Panc1 (cell line): ENCODE results near the gene LUC7L. TPM values are rescaled to one million over a fixed set of nuclear protein-coding genes. Genes with fewer than 3 reads are reported as not detected.

Experiments used
- ATAC-seq: fragments of 200-7000 bp; cut with Tn5 transposase; 2 replicates; pipeline ENCODE4 v1.9.1; 2020; ENCODE audit warnings: mild to moderate bottlenecking, moderate library complexity
- BruUV-seq: library from RNA; stranded (reverse); fragments of 400-500 nt; replicated peaks from 2 replicates; lab custom pipeline; 2021; lab: Mats Ljungman, UMichigan
- CTCF ChIA-PET: fragments of 300-600 bp; sonication (Branson Sonifier 250); formaldehyde crosslinking; loops from one replicate; lab custom pipeline; 2022; ENCODE audit warnings: antibody characterized with exemption; lab: Charles Lee
- POLR2A ChIA-PET: fragments of 300-600 bp; sonication (Branson Sonifier 250); formaldehyde crosslinking; loops from one replicate; lab custom pipeline; 2022; ENCODE audit warnings: antibody characterized with exemption; lab: Charles Lee
- DNase-seq: peaks from one replicate; pipeline ENCODE4 v3.0.0-alpha.2; 2010; ENCODE audit warnings: low read depth, low spot score
- H3K27ac ChIP-seq: 2 replicates; pipeline ENCODE4 v1.5.1; 2011; ENCODE audit warnings: mild to moderate bottlenecking, low read length, inconsistent platforms
- H3K27me3 ChIP-seq: fragments of 200-500 bp; sonication (Bioruptor generic); 2 replicates; pipeline ENCODE4 v1.6.0; 2014; ENCODE audit warnings: low read length, inconsistent platforms; ENCODE audit not compliant: control insufficient read depth, insufficient read depth
- H3K36me3 ChIP-seq: fragments of 200-500 bp; sonication (Bioruptor generic); 2 replicates; pipeline ENCODE4 v1.5.1; 2014; ENCODE audit warnings: inconsistent platforms, mild to moderate bottlenecking, low read length, moderate library complexity; ENCODE audit not compliant: control insufficient read depth, insufficient read depth
- H3K4me1 ChIP-seq: 2 replicates; pipeline ENCODE4 v1.5.1; 2011; ENCODE audit warnings: inconsistent platforms, mild to moderate bottlenecking, low read length, moderate library complexity; ENCODE audit not compliant: control insufficient read depth, insufficient read depth
- H3K4me3 ChIP-seq, 2 experiments: 2 replicates each; pipeline ENCODE4 v1.5.1; 2011 to 2012; ENCODE audit warnings: low read depth in 2 of 2, low read length in 2 of 2, mild to moderate bottlenecking in 2 of 2, inconsistent platforms in 1 of 2, moderate library complexity in 1 of 2
- H3K9me3 ChIP-seq: fragments of 200-500 bp; sonication (Bioruptor generic); 2 replicates; pipeline ENCODE4 v1.5.1; 2014; ENCODE audit warnings: low read depth, mild to moderate bottlenecking, inconsistent platforms, low read length, moderate library complexity; ENCODE audit not compliant: control insufficient read depth, insufficient read depth
- POLR2AphosphoS5 ChIP-seq: IDR thresholded peaks from 2 replicates; pipeline ENCODE4 v1.6.1; 2012; ENCODE audit warnings: mild to moderate bottlenecking, low read depth, low read length, moderate library complexity
- SIN3A ChIP-seq: IDR thresholded peaks from 2 replicates; pipeline ENCODE4 v1.6.1; 2012; ENCODE audit warnings: low read depth, mild to moderate bottlenecking, low read length, moderate library complexity, borderline replicate concordance; ENCODE audit not compliant: insufficient read depth
- TCF7L2 ChIP-seq: IDR thresholded peaks from 2 replicates; pipeline ENCODE4 v1.6.1; 2011; ENCODE audit warnings: mild to moderate bottlenecking, low read depth, low read length, inconsistent platforms
- in situ Hi-C: cut with HindIII; loops from 2 replicates; pipeline ENCODE4 v1.10.0; 2016; ENCODE audit warnings: low sequenced_read_pairs, low pct_unique_long_range_greater_than_20kb
- intact Hi-C: fragments of 100-400 bp; cut with micrococcal nuclease; formaldehyde crosslinking; loops from one replicate; pipeline ENCODE4 v1.10.0; 2022; ENCODE audit not compliant: unreplicated experiment
- total RNA-seq: library from RNA; stranded (reverse); gene quantifications from one replicate; pipeline ENCODE4 v1.2.1, GENCODE V29; 2021; ENCODE audit not compliant: unreplicated experiment
- TF ChIP-seq, protein P1 (sequence below), 2 experiments: IDR thresholded peaks; 2 replicates each; pipeline ENCODE4 v1.6.1; 2011 to 2012; ENCODE audit warnings: low read depth in 2 of 2, control low read depth in 1 of 2, low read length in 1 of 2, mild to moderate bottlenecking in 1 of 2, moderate library complexity in 1 of 2; ENCODE audit not compliant: insufficient read depth in 1 of 2
- TF ChIP-seq, protein P2 (sequence below): fragments of 450-650 bp; IDR thresholded peaks from 2 replicates; pipeline ENCODE4 v1.5.1; 2017; ENCODE audit warnings: mild to moderate bottlenecking

LUC7L gene
- total RNA-seq, 1 experiment from 2014 or later = 75.3 TPM

DNA sequence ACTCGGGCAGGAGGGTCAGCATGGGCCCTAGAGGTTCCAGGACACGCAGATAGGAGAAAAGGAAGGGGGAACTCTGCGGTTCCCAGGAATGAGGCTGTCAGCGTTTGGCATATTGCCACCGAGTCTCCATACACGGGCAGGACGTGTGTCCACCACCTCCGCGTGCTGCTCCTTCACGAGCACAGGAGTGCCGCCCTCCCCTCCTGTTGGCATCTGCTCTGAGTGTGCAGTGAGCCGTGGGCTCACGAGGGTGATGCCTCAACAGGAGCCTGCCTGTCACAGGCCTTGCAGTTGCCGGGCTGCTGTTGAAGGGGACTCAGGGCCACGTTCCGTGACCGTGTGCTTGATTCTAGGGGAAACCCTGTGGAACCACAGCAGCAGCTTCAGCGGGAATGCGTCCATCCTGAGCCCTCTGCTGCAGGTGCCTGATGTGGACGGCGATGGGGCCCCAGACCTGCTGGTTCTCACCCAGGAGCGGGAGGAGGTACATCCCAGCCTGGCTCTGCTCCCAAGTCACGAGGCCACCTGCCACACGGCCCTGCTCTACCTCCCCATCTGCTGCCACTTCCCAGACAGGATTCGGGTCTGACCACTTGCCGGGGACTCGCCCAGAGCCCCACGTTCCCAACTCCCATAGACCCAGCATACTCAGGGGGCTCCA is 31.9 kb upstream of the LUC7L start:
- Histone ChIP-seq H3K27me3 (no peaks in the 10 kb centered on the region), H3K36me3 (no peaks in the 10 kb centered on the region), H3K27ac (no peak overlapping the region), H3K4me1 (no peaks in the 10 kb centered on the region; the same call in 1 of the 2 replicates), H3K9me3 (no peaks in the 10 kb centered on the region), H3K4me3 (no peak overlapping the region)
- ATAC-seq = no peak
- intact Hi-C loops = no loop called here
- ChIA-PET CTCF (no interaction called here), POLR2A (no interaction called here)
- no peak for DNase-seq
- TF ChIP-seq SIN3A = no peak
- TF ChIP-seq, protein P1, sequence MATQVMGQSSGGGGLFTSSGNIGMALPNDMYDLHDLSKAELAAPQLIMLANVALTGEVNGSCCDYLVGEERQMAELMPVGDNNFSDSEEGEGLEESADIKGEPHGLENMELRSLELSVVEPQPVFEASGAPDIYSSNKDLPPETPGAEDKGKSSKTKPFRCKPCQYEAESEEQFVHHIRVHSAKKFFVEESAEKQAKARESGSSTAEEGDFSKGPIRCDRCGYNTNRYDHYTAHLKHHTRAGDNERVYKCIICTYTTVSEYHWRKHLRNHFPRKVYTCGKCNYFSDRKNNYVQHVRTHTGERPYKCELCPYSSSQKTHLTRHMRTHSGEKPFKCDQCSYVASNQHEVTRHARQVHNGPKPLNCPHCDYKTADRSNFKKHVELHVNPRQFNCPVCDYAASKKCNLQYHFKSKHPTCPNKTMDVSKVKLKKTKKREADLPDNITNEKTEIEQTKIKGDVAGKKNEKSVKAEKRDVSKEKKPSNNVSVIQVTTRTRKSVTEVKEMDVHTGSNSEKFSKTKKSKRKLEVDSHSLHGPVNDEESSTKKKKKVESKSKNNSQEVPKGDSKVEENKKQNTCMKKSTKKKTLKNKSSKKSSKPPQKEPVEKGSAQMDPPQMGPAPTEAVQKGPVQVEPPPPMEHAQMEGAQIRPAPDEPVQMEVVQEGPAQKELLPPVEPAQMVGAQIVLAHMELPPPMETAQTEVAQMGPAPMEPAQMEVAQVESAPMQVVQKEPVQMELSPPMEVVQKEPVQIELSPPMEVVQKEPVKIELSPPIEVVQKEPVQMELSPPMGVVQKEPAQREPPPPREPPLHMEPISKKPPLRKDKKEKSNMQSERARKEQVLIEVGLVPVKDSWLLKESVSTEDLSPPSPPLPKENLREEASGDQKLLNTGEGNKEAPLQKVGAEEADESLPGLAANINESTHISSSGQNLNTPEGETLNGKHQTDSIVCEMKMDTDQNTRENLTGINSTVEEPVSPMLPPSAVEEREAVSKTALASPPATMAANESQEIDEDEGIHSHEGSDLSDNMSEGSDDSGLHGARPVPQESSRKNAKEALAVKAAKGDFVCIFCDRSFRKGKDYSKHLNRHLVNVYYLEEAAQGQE (IDR thresholded peaks at IDR 0.05; ENCODE audit: insufficient read depth in 1 of 2, low read depth in 2 of 2, low read length in 1 of 2) = no peak
- no peak for TF ChIP-seq TCF7L2
- TF ChIP-seq POLR2AphosphoS5 = no peak
- TF ChIP-seq, protein P2, sequence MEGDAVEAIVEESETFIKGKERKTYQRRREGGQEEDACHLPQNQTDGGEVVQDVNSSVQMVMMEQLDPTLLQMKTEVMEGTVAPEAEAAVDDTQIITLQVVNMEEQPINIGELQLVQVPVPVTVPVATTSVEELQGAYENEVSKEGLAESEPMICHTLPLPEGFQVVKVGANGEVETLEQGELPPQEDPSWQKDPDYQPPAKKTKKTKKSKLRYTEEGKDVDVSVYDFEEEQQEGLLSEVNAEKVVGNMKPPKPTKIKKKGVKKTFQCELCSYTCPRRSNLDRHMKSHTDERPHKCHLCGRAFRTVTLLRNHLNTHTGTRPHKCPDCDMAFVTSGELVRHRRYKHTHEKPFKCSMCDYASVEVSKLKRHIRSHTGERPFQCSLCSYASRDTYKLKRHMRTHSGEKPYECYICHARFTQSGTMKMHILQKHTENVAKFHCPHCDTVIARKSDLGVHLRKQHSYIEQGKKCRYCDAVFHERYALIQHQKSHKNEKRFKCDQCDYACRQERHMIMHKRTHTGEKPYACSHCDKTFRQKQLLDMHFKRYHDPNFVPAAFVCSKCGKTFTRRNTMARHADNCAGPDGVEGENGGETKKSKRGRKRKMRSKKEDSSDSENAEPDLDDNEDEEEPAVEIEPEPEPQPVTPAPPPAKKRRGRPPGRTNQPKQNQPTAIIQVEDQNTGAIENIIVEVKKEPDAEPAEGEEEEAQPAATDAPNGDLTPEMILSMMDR = no peak
- in situ Hi-C loops = no loop called here
- BruUV-seq = no TSS peak

DNA sequence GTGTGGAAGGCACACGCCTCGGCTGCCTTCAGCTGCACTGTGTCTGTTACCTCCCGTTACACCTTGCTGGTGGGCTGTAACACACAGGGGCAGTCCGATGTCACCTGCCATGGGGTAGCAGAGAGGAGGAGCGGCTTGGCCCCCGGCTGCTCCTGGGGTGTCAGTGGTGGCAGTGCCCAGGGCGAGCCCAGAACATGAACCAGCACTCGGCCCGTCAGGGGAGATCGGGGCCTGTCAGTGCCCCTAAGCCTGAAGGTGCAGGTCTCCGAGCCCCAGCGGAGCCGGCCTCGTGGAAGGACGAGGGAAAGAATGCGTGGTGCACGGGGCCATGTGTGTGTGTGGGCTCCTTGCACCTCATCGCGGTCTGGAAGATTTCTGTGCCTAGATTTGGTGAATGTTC is 31.1 kb upstream of the LUC7L start:
- H3K27me3 ChIP-seq = no peaks in the 10 kb centered on the region
- H3K4me3 ChIP-seq = no peak overlapping the region
- no peak for TF ChIP-seq POLR2AphosphoS5
- no peak for TF ChIP-seq TCF7L2
- TF ChIP-seq, protein P1 (IDR thresholded peaks at IDR 0.05; ENCODE audit: insufficient read depth in 1 of 2, low read depth in 2 of 2, low read length in 1 of 2) = no peak
- TF ChIP-seq, protein P2 = no peak
- TF ChIP-seq SIN3A = no peak
- no peak overlapping the region for H3K27ac ChIP-seq
- H3K9me3 ChIP-seq = no peaks in the 10 kb centered on the region
- BruUV-seq = no TSS peak
- in situ Hi-C loops = no loop called here
- no peaks in the 10 kb centered on the region for H3K36me3 ChIP-seq
- intact Hi-C loops = no loop called here
- ChIA-PET CTCF (no interaction called here), POLR2A (no interaction called here)
- ATAC-seq (no peak), DNase-seq (no peak)
- no peaks in the 10 kb centered on the region for H3K4me1 ChIP-seq
